Prostate gland (tissue), 2 donors: ENCODE results near the gene SNRPA1. TPM values are rescaled to one million over a fixed set of nuclear protein-coding genes. Genes with fewer than 3 reads are reported as not detected.

Experiments
- DNase-seq: peaks from one replicate; pipeline ENCODE4 v3.0.0-alpha.2; 2019; ENCODE audit warnings: low spot score
- H3K27ac ChIP-seq, 2 donors: fragments of 200-600 bp; sonication (generic); 2 replicates each; pipeline ENCODE4 v1.5.1; 2017 to 2019
- H3K27me3 ChIP-seq: fragments of 200-600 bp; sonication (generic); replicated peaks from 2 replicates; pipeline ENCODE4 v1.5.1; 2019; ENCODE audit not compliant: insufficient read depth
- H3K36me3 ChIP-seq, 2 donors: fragments of 200-600 bp; sonication (generic); 1 replicate in 1 of 2; 2 replicates in 1 of 2; pipeline versions ENCODE4 v1.5.1 to v1.8.1; 2017 to 2019
- H3K4me1 ChIP-seq: fragments of 200-600 bp; sonication (generic); replicated peaks from 2 replicates; pipeline ENCODE4 v1.5.1; 2019
- H3K4me3 ChIP-seq, 2 donors: fragments of 200-600 bp; sonication (generic); 2 replicates each; pipeline ENCODE4 v1.5.1; 2017 to 2019
- H3K9me3 ChIP-seq: fragments of 200-600 bp; sonication (generic); 2 replicates; pipeline ENCODE4 v1.5.1; 2017
- CTCF ChIP-seq, 4 experiments: fragments of 200-600 bp in 2 of 4; fragments of 450-650 bp in 2 of 4; sonication (generic) in 2 of 4; IDR thresholded peaks; 1 replicate in 3 of 4; 2 replicates in 1 of 4; pipeline ENCODE4 v1.5.1; 2016 to 2019; ENCODE audit warnings: antibody characterized with exemption in 4 of 4, mild to moderate bottlenecking in 2 of 4, moderate library complexity in 2 of 4
- POLR2A ChIP-seq: fragments of 450-650 bp; IDR thresholded peaks from one replicate; pipeline ENCODE4 v1.6.1; 2016; ENCODE audit warnings: antibody characterized with exemption, mild to moderate bottlenecking
- POLR2AphosphoS5 ChIP-seq: sonication (generic); formaldehyde crosslinking; IDR thresholded peaks from one replicate; pipeline ENCODE4 v1.6.1; 2017; ENCODE audit warnings: antibody characterized with exemption
- WGBS: methylation state at CpG from one replicate; pipeline ENCODE4 v1.1.5; 2018; 5-methylcytosine and 5-hydroxymethylcytosine counted together
- intact Hi-C: fragments of 100-400 bp; cut with DNase I; formaldehyde crosslinking; loops from one replicate; pipeline ENCODE4 v1.14.2; 2022
- total RNA-seq, 2 donors: library from RNA; depleted of rRNA; stranded (reverse); fragments of >200 nt; gene quantifications; one replicate each; pipeline ENCODE4 v1.1.0, GENCODE V29; 2016

Gene SNRPA1
- total RNA-seq, 2 donors from 2014 or later = 23.6 to 55.3 TPM

DNA sequence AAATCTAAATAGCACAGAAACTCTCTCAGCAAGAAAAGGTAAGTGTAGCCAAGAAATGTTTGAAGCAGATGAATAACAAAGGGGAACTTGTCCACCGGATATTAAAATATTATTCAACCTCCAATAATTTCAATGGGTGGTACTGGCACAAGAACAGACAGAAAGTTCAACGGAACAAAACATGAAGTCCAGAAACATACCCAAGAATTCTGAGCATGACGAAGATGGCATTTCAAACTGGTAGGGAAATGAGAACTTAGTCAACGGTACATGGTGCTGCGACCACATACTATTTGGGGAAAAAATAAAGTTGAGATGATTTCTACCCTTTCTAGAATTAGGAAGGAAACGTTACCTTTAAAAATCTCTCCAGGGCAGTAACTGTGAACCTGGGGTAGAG lies 48.7 kb downstream of the SNRPA1 start:
- H3K36me3 ChIP-seq = no peaks in the 10 kb centered on the region
- no peaks in the 10 kb centered on the region for H3K27me3 ChIP-seq
- H3K9me3 ChIP-seq = no peaks in the 10 kb centered on the region
- WGBS = 21% methylated on average over 6 of the region's 6 CpGs
- no peak for DNase-seq
- no peak for TF ChIP-seq POLR2AphosphoS5
- TF ChIP-seq CTCF (IDR thresholded peaks at IDR 0.05) = no peak
- TF ChIP-seq POLR2A = no peak
- peak overlapping the region; percentile 49 to 64 for H3K27ac ChIP-seq
- peaks cover 40% of the 10 kb centered on the region for H3K4me1 ChIP-seq
- intact Hi-C loops = loop anchor here (5.0 kb wide), 1 partner anchor 124 kb away; no protein-coding TSS in a partner anchor
- H3K4me3 ChIP-seq = no peak overlapping the region

DNA sequence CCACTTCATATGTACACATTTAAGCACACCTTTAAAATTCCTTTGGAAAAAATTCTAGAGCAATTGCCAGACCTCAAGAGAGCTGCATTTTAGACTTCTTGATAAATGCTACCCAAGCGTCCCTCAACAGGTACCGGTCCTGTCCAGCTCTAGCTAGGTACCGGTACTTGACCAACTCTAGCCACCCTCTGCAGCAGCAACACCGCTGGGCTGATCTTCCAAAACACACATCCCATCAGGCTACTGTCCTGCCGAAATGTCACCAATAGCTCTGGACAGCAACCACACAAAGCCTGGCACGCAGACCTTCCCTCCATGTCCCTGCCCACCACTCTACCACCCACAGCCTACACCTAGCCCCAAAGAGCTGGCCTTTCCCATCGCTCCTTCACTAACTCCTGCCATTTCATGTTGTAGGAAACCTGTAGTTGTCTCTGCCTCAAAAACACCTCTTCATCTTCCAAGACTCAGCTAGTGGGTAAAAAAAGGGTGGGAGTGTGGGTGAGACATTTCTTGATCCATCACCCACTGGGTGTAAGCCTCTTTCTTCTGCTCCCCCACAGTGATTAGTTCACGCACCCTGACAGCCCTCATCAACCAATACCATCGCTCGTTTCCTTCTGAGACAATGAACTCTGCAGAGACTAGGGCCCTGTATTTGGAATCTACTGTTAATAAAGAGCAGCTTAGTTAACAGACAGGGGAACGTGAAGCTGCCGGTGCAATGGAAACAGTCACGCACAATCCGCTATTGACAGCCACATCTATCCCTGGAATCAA lies 50.0 kb downstream of the SNRPA1 start:
- WGBS = 80% methylated on average over 14 of the region's 14 CpGs

GRCh38 chr15:101244036-101244781 lies 50.8 kb downstream of the SNRPA1 start:
- intact Hi-C loops = no loop called here
- Histone ChIP-seq H3K36me3 (no peaks in the 10 kb centered on the region), H3K27ac (peak overlapping the region; percentile 49 to 64), H3K4me3 (no peak overlapping the region), H3K4me1 (peaks cover 48% of the 10 kb centered on the region), H3K27me3 (no peaks in the 10 kb centered on the region), H3K9me3 (no peaks in the 10 kb centered on the region)
- no peak for DNase-seq
- no peak for TF ChIP-seq CTCF (IDR thresholded peaks at IDR 0.05)
- no peak for TF ChIP-seq POLR2AphosphoS5
- TF ChIP-seq POLR2A = no peak
- WGBS = 18% methylated on average over 7 of the region's 7 CpGs

More for the DNA sequence above, 50.0 kb downstream of the SNRPA1 start:
- peak overlapping the region; percentile 49 to 64 for H3K27ac ChIP-seq
- H3K9me3 ChIP-seq = no peaks in the 10 kb centered on the region
- no peak overlapping the region for H3K4me3 ChIP-seq
- H3K36me3 ChIP-seq = no peaks in the 10 kb centered on the region
- intact Hi-C loops = loop anchor here (5.0 kb wide), 1 partner anchor 123 kb away; no protein-coding TSS in a partner anchor
- peaks cover 41% of the 10 kb centered on the region for H3K4me1 ChIP-seq
- TF ChIP-seq POLR2A (no peak), CTCF (IDR thresholded peaks at IDR 0.05) (no peak), POLR2AphosphoS5 (no peak)
- no peaks in the 10 kb centered on the region for H3K27me3 ChIP-seq
- DNase-seq = no peak

DNA sequence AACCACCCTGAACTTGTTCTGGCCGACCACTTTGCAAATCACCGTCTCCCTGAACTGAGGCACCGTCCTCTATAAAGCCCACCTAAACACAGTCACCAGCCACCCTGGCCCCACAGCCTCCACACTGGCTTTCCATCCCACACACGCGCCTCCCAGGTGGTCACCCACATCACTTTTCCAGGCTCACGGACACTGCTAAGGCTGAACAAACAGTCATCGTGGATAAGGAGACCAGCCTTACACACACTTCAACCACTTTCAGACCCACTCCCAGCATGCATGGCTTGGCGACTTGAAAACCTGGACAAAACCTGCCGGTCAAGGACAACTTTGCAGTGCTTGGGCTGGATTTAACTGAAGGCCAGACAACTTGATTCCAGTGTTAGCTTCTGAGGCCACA lies 51.6 kb downstream of the SNRPA1 start:
- H3K27ac ChIP-seq = peak overlapping the region; percentile 49 to 64
- peaks cover 48% of the 10 kb centered on the region for H3K4me1 ChIP-seq

More for the DNA sequence above, 51.6 kb downstream of the SNRPA1 start:
- DNase-seq = no peak
- Histone ChIP-seq H3K4me3 (no peak overlapping the region), H3K27me3 (no peaks in the 10 kb centered on the region), H3K36me3 (no peaks in the 10 kb centered on the region), H3K9me3 (no peaks in the 10 kb centered on the region)
- intact Hi-C loops = no loop called here
- WGBS = 67% methylated on average over 9 of the region's 9 CpGs
- TF ChIP-seq POLR2A (no peak), POLR2AphosphoS5 (no peak), CTCF (IDR thresholded peaks at IDR 0.05) (no peak)
